ENCODE measurements around the gene TRAFD1.
A peak's percentile ranks its signal among the peaks of the same experiment; 100 is the strongest.

TRAFD1 gene

GRCh38 chr12:112170376-112170775, 45.0 kb downstream of the TRAFD1 start:
- DNase-seq (ENCODE audit: low read depth) = peak; percentile 52
- peak; percentile 60 for TF ChIP-seq CTCF (conservative IDR thresholded peaks at IDR 0.05; ENCODE audit: low read length)
- H3K4me3 ChIP-seq (ENCODE audit: low read length) = no peak overlapping the region

- no peak for DNase-seq (ENCODE audit: low read depth)
- no peak overlapping the region for H3K4me3 ChIP-seq (ENCODE audit: low read length)
- no peak for TF ChIP-seq CTCF (conservative IDR thresholded peaks at IDR 0.05; ENCODE audit: low read length)
These were observed 45.7 kb downstream of the TRAFD1 start for GRCh38 chr12:112170971-112171596.

- no peak for DNase-seq (ENCODE audit: low read depth)
- H3K4me3 ChIP-seq (ENCODE audit: low read length) = no peak overlapping the region
- no peak for TF ChIP-seq CTCF (conservative IDR thresholded peaks at IDR 0.05; ENCODE audit: low read length)
These were observed 47.4 kb downstream of the TRAFD1 start for GRCh38 chr12:112172556-112173324.

- DNase-seq (ENCODE audit: low read depth) = no peak
- TF ChIP-seq CTCF (conservative IDR thresholded peaks at IDR 0.05; ENCODE audit: low read length) = no peak
- H3K4me3 ChIP-seq (ENCODE audit: low read length) = no peak overlapping the region
These were observed 50.2 kb downstream of the TRAFD1 start for GRCh38 chr12:112175361-112176155.

- no peak for TF ChIP-seq CTCF (conservative IDR thresholded peaks at IDR 0.05; ENCODE audit: low read length)
- no peak for DNase-seq (ENCODE audit: low read depth)
These were observed 51.1 kb downstream of the TRAFD1 start for GRCh38 chr12:112176321-112177010.

GRCh38 chr12:112178796-112179195, 53.4 kb downstream of the TRAFD1 start:
- no peak for DNase-seq (ENCODE audit: low read depth)
- no peak for TF ChIP-seq CTCF (conservative IDR thresholded peaks at IDR 0.05; ENCODE audit: low read length)
- no peak overlapping the region for H3K4me3 ChIP-seq (ENCODE audit: low read length)

More at GRCh38 chr12:112176321-112177010, 51.1 kb downstream of the TRAFD1 start:
- H3K4me3 ChIP-seq (ENCODE audit: low read length) = no peak overlapping the region

Measured in AG10803 (cell line).